Measurements from ENCODE around the gene ZNF292.

The ZNF292 gene

DNA sequence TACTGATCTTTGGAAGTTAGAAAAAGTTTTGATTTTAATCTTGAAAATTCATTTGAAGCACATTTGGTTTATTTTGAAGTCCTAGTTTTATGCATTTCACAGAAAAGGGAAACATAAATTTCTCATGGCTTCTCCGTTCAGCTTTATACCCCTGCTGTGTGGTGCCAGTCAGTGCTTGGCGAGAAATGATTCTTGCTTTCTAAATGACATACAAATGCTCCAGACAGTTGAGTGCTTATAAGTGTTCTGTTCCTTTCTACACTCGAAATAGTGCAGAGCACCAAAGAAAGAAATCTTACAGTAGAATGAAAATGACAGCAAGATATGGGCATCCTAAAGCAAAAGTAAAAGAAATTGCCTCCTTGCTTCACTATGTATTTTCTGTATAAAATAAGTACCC is 9.0 kb upstream of the ZNF292 start:
- CTCF ChIA-PET: interaction anchor here (1.0 to 1.2 kb wide), 2 partner anchors 11 to 67 kb away, joined by 4 read pairs; no protein-coding TSS in a partner anchor
- 82% methylated on average over 2 of the region's 3 CpGs for WGBS (ENCODE audit: insufficient coverage)
- DNase-seq: no peak

DNA sequence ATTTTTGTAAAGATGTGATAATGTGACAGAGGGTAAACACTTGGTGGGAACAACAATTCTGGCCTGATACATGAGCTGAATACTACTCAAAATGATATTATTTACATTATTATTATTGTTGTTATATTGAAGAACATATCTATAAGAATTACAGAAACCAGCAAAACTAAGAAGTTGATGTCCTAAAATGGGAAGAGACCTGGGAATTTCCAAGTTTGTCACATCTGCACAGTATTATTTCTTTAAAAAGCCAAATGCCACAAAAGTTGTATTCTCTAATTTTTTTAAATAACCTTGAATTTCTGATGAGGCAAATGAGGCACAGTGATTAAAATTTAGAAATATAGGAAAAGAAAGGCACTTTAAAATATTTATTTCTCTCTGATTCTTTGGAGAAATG is 5.0 kb upstream of the ZNF292 start:
- Histone ChIP-seq H3K9me3 (ENCODE audit: control extremely low read depth in 1 of 5, control insufficient read depth in 4 of 5, insufficient read depth in 2 of 5, low read depth in 1 of 5, low read length in 4 of 5) (no peaks in the 10 kb centered on the region), H3K36me3 (ENCODE audit: control insufficient read depth in 4 of 4, insufficient read depth in 4 of 4, low read length in 3 of 4) (no peaks in the 10 kb centered on the region), H3K4me3 (ENCODE audit: control insufficient read depth in 1 of 7, extremely low read depth in 1 of 7, insufficient read depth in 4 of 7, low read depth in 2 of 7, low read length in 6 of 7) (no peak overlapping the region), H3K4me1 (ENCODE audit: control extremely low read depth in 1 of 4, control insufficient read depth in 4 of 4, insufficient read depth in 4 of 4, low read length in 3 of 4) (peaks cover 13 to 35% (median 32%) of the 10 kb centered on the region in 4 experiments), H3K27ac (ENCODE audit: insufficient read depth in 1 of 2, low read depth in 1 of 2, low read length in 2 of 2, poor library complexity in 1 of 2, severe bottlenecking in 2 of 2) (no peak overlapping the region), H3K27me3 (replicated peaks in 2 of 5; ENCODE audit: control insufficient read depth in 4 of 5, insufficient read depth in 5 of 5, low read length in 4 of 5) (no peaks in the 10 kb centered on the region)
- ChIA-PET CTCF (interaction anchor here (1.7 kb wide), 1 partner anchor 10 kb away, joined by 6 read pairs; no protein-coding TSS in a partner anchor), POLR2A (no interaction called here)
- no peak for DNase-seq

More for the DNA sequence above, 9.0 kb upstream of the ZNF292 start:
- no peak overlapping the region for H3K27ac ChIP-seq (ENCODE audit: insufficient read depth in 1 of 2, low read depth in 1 of 2, low read length in 2 of 2, poor library complexity in 1 of 2, severe bottlenecking in 2 of 2)
- POLR2A ChIA-PET: no interaction called here
- no peaks in the 10 kb centered on the region for H3K9me3 ChIP-seq (ENCODE audit: control extremely low read depth in 1 of 5, control insufficient read depth in 4 of 5, insufficient read depth in 2 of 5, low read depth in 1 of 5, low read length in 4 of 5)
- H3K4me1 ChIP-seq (ENCODE audit: control extremely low read depth in 1 of 4, control insufficient read depth in 4 of 4, insufficient read depth in 4 of 4, low read length in 3 of 4): peaks cover 0 to 5% (median 2%) of the 10 kb centered on the region in 4 experiments
- no peaks in the 10 kb centered on the region for H3K27me3 ChIP-seq (replicated peaks in 2 of 5; ENCODE audit: control insufficient read depth in 4 of 5, insufficient read depth in 5 of 5, low read length in 4 of 5)
- no peaks in the 10 kb centered on the region for H3K36me3 ChIP-seq (ENCODE audit: control insufficient read depth in 4 of 4, insufficient read depth in 4 of 4, low read length in 3 of 4)
- no peak overlapping the region for H3K4me3 ChIP-seq (ENCODE audit: control insufficient read depth in 1 of 7, extremely low read depth in 1 of 7, insufficient read depth in 4 of 7, low read depth in 2 of 7, low read length in 6 of 7)

DNA sequence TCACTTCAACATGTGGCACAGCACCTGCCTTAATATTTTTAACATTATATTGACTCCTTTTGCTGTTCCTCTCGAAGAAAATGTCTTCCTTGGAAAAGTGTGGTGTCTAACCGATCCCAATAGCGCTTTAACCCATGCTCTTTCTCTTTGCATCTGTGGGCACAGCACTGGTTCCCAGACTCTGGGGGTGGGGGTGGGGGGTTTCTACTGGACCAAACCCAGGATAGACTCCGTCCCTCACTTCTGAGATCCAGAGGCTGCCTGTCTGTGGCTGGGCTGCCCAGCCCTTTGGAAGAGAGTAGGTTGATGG is 3.9 kb upstream of the ZNF292 start:
- Histone ChIP-seq H3K9me3 (ENCODE audit: control extremely low read depth in 1 of 5, control insufficient read depth in 4 of 5, insufficient read depth in 2 of 5, low read depth in 1 of 5, low read length in 4 of 5) (no peaks in the 10 kb centered on the region), H3K36me3 (ENCODE audit: control insufficient read depth in 4 of 4, insufficient read depth in 4 of 4, low read length in 3 of 4) (no peaks in the 10 kb centered on the region), H3K27ac (ENCODE audit: insufficient read depth in 1 of 2, low read depth in 1 of 2, low read length in 2 of 2, poor library complexity in 1 of 2, severe bottlenecking in 2 of 2) (peak overlapping the region in 1 of 2 experiments; percentile 68), H3K4me3 (ENCODE audit: control insufficient read depth in 1 of 7, extremely low read depth in 1 of 7, insufficient read depth in 4 of 7, low read depth in 2 of 7, low read length in 6 of 7) (peak overlapping the region; percentile 29 to 77 (median 64)), H3K4me1 (ENCODE audit: control extremely low read depth in 1 of 4, control insufficient read depth in 4 of 4, insufficient read depth in 4 of 4, low read length in 3 of 4) (peaks cover 13 to 37% (median 36%) of the 10 kb centered on the region in 4 experiments), H3K27me3 (replicated peaks in 2 of 5; ENCODE audit: control insufficient read depth in 4 of 5, insufficient read depth in 5 of 5, low read length in 4 of 5) (no peaks in the 10 kb centered on the region)
- no peak for DNase-seq
- WGBS (ENCODE audit: insufficient coverage): 25% methylated on average over 2 of the region's 4 CpGs
- POLR2A ChIA-PET: no interaction called here
- CTCF ChIA-PET: no interaction called here

DNA sequence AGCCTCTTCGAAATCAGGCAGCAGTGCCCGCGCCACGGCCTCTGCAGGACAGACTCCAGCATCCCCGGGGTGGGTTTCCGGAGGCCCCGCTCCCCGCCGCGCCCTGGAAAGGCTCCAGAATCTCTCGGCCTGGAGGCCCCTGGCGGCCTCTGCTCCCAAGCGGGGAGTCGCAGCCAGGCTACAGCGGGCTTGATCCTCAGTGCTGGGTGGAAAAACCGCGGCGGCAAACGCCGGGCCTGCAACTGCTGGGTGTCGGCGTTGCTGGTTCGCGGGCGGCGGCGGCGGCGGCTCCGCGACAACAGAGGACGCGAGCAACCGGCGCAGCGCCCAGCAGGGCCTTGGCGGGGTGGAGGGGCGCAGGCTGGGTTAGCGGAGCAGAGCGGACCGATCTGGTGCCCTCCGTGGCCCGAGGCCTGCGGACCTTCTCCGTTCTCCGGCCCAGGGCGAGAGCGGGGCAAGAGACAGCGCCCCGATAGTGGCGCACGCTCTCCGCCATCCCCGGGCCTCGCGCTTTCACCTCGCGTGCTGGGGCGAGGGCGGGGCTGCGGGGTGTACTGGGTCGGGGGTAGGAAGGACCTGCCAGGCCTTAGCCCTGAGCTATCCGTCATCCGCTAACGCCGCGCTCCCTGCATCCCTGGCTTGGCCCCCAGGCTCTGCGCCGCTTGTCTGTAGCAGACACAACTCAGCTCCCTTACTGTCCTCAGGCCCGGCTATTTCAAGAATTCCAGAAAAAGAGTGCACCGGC is 3.4 kb upstream of the ZNF292 start:
- POLR2A ChIA-PET: interaction anchor here (0.5 kb wide), 1 partner anchor 30 kb away, joined by 3 read pairs; no protein-coding TSS in a partner anchor
- Histone ChIP-seq H3K4me3 (ENCODE audit: control insufficient read depth in 1 of 7, extremely low read depth in 1 of 7, insufficient read depth in 4 of 7, low read depth in 2 of 7, low read length in 6 of 7) (peak overlapping the region; percentile 29 to 77 (median 64)), H3K27me3 (replicated peaks in 2 of 5; ENCODE audit: control insufficient read depth in 4 of 5, insufficient read depth in 5 of 5, low read length in 4 of 5) (no peaks in the 10 kb centered on the region), H3K36me3 (ENCODE audit: control insufficient read depth in 4 of 4, insufficient read depth in 4 of 4, low read length in 3 of 4) (no peaks in the 10 kb centered on the region), H3K27ac (ENCODE audit: insufficient read depth in 1 of 2, low read depth in 1 of 2, low read length in 2 of 2, poor library complexity in 1 of 2, severe bottlenecking in 2 of 2) (peak overlapping the region; percentile 25 to 68), H3K4me1 (ENCODE audit: control extremely low read depth in 1 of 4, control insufficient read depth in 4 of 4, insufficient read depth in 4 of 4, low read length in 3 of 4) (peaks cover 13 to 42% (median 41%) of the 10 kb centered on the region in 4 experiments), H3K9me3 (ENCODE audit: control extremely low read depth in 1 of 5, control insufficient read depth in 4 of 5, insufficient read depth in 2 of 5, low read depth in 1 of 5, low read length in 4 of 5) (no peaks in the 10 kb centered on the region)
- WGBS (ENCODE audit: insufficient coverage): 0% methylated on average over 47 of the region's 71 CpGs
- DNase-seq: peak; percentile 58 to 84 (median 73)
- CTCF ChIA-PET: interaction anchor here (0.5 to 1.2 kb wide), 3 partner anchors 15 to 1707 kb away, joined by 3 to 4 read pairs (median 3); no protein-coding TSS in a partner anchor

DNA sequence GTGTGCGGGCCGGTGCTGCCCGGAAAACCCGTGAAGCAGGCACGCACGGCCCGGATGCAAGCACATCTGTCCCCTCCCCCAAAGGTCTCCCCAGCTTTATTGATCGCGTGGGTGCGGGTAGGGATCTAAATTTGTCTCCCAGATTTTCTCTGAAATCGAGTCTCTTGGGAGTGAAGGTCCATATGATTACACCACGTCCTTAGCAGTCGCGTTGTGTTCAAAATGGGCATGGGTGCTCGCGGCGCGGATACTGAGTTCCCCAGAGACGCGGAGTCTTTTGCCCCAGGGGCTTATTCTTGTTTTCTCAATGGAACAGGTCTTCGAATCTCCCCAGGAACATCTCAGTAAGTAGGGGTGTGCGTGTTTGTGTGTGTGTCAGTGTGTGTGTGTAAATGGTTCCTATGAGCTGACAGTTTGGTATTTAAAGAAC is 2.8 kb upstream of the ZNF292 start:
- WGBS (ENCODE audit: insufficient coverage): 7% methylated on average over 14 of the region's 22 CpGs
- H3K4me1 ChIP-seq (ENCODE audit: control extremely low read depth in 1 of 4, control insufficient read depth in 4 of 4, insufficient read depth in 4 of 4, low read length in 3 of 4): peaks cover 13 to 47% (median 44%) of the 10 kb centered on the region in 4 experiments
- ChIA-PET POLR2A (no interaction called here), CTCF (interaction anchor here (0.5 to 1.2 kb wide), 3 partner anchors 14 to 1706 kb away, joined by 3 to 4 read pairs (median 3); no protein-coding TSS in a partner anchor)
- no peaks in the 10 kb centered on the region for H3K9me3 ChIP-seq (ENCODE audit: control extremely low read depth in 1 of 5, control insufficient read depth in 4 of 5, insufficient read depth in 2 of 5, low read depth in 1 of 5, low read length in 4 of 5)
- H3K27me3 ChIP-seq (replicated peaks in 2 of 5; ENCODE audit: control insufficient read depth in 4 of 5, insufficient read depth in 5 of 5, low read length in 4 of 5): no peaks in the 10 kb centered on the region
- peak overlapping the region in 1 of 2 experiments; percentile 68 for H3K27ac ChIP-seq (ENCODE audit: insufficient read depth in 1 of 2, low read depth in 1 of 2, low read length in 2 of 2, poor library complexity in 1 of 2, severe bottlenecking in 2 of 2)
- H3K4me3 ChIP-seq (ENCODE audit: control insufficient read depth in 1 of 7, extremely low read depth in 1 of 7, insufficient read depth in 4 of 7, low read depth in 2 of 7, low read length in 6 of 7): peak overlapping the region; percentile 29 to 77 (median 64)
- no peaks in the 10 kb centered on the region for H3K36me3 ChIP-seq (ENCODE audit: control insufficient read depth in 4 of 4, insufficient read depth in 4 of 4, low read length in 3 of 4)
- DNase-seq: peak in 2 of 3 donors; percentile 23 to 47

DNA sequence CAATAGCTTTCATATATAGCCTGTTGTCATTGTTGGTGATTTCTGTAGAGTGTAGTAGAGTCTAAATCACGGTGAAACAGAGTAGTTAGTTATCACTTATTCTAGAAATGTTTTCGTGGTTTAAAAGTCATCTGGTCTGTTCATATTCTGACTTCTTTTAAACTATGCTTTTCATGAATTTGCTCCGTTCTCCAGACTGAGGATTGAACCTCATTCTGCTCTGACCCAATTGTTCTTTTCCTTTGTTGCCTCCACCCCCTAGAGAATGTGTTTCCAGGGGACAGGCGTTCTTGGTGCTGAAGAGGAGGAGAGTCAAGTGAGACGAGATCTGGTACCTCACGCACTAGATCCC is 748 bp upstream of the ZNF292 start:
- CTCF ChIA-PET: no interaction called here

More for the DNA sequence above, 748 bp upstream of the ZNF292 start:
- no peak for DNase-seq
- Histone ChIP-seq H3K27ac (ENCODE audit: insufficient read depth in 1 of 2, low read depth in 1 of 2, low read length in 2 of 2, poor library complexity in 1 of 2, severe bottlenecking in 2 of 2) (peak overlapping the region; percentile 91 to 97), H3K4me1 (ENCODE audit: control extremely low read depth in 1 of 4, control insufficient read depth in 4 of 4, insufficient read depth in 4 of 4, low read length in 3 of 4) (peaks cover 13 to 51% (median 45%) of the 10 kb centered on the region in 4 experiments), H3K27me3 (replicated peaks in 2 of 5; ENCODE audit: control insufficient read depth in 4 of 5, insufficient read depth in 5 of 5, low read length in 4 of 5) (no peaks in the 10 kb centered on the region), H3K36me3 (ENCODE audit: control insufficient read depth in 4 of 4, insufficient read depth in 4 of 4, low read length in 3 of 4) (peaks cover 0 to 5% (median 0%) of the 10 kb centered on the region in 4 experiments), H3K9me3 (ENCODE audit: control extremely low read depth in 1 of 5, control insufficient read depth in 4 of 5, insufficient read depth in 2 of 5, low read depth in 1 of 5, low read length in 4 of 5) (no peaks in the 10 kb centered on the region), H3K4me3 (ENCODE audit: control insufficient read depth in 1 of 7, extremely low read depth in 1 of 7, insufficient read depth in 4 of 7, low read depth in 2 of 7, low read length in 6 of 7) (peak overlapping the region; percentile 64 to 92 (median 89))
- POLR2A ChIA-PET: no interaction called here
- WGBS (ENCODE audit: insufficient coverage): 0% methylated on average over 2 of the region's 6 CpGs

Data from common myeloid progenitor, CD34-positive (primary cell).